GM12891 (cell line): ENCODE results near the gene SLC6A20.
"Not testable (repeated sequence)": the region's sequence is repeated elsewhere in the genome, so short reads cannot be mapped to it uniquely, and the experiment has no call there.

Experiments
- POLR2A ChIP-seq: IDR thresholded peaks from 2 replicates; pipeline ENCODE4 v1.6.1; 2011; ENCODE audit warnings: low read depth, low read length, control low read depth
- POLR2AphosphoS5 ChIP-seq: IDR thresholded peaks from 2 replicates; pipeline ENCODE4 v1.6.1; 2011; ENCODE audit warnings: low read depth, low read length, control low read depth

DNA sequence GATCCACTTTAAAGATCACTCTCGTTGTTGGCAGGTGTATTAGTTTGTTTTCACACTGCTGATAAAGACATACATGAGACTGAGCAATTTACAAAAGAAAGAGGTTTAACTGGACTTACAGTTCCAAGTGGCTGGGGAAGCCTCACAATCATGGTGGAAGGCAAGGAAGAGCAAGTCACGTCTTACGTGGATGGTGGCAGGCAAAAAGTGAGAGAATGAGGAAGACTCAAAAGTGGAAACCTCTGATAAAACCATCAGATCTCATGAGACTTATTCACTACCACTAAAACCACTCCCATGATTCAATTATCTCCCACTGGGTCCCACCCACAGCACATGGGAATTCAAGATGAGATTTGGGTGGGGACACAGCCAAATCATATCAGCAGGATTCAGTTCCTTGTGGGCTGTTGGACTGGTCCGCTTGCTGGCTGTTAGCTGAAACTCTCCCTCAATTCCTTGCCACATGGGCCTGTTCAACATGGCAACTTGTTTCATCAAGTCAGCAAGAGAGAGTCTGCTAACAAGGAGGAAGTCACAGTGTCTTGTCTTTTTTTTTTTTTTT lies 47.2 kb downstream of the SLC6A20 start:
- not testable (repeated sequence) for TF ChIP-seq POLR2AphosphoS5, POLR2A
